GM18502 (cell line): ENCODE measurements around the gene PBOV1.
"Not testable (repeated sequence)": the region's sequence is repeated elsewhere in the genome, so short reads cannot be mapped to it uniquely, and the experiment has no call there.

ENCODE experiments used
- ATAC-seq: cut with Tn5 transposase; IDR thresholded peaks from one replicate; pipeline ENCODE4 v1.9.1; 2021; ENCODE audit warnings: mild to moderate bottlenecking; ENCODE audit not compliant: unreplicated experiment, poor library complexity

The PBOV1 gene

DNA sequence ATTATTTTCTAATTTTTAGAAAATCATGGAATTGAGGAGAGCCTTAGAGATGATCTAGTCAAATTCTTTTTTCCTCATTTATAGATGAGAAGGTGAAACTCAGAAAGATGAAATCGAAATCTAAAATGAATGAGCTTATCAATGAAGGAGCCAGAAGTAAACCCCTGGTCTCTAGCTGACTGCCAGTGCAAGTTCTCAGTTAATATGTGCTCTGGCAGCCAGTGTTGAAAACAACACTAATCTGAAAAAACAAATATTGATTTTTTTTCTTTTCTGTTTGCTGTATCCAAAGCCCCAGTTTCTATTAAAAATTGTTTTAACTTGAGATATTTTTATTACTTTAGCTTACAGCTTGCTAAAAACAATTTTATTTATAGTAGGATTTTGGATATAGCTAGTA is 21.5 kb upstream of the PBOV1 start:
- ATAC-seq: no peak

DNA sequence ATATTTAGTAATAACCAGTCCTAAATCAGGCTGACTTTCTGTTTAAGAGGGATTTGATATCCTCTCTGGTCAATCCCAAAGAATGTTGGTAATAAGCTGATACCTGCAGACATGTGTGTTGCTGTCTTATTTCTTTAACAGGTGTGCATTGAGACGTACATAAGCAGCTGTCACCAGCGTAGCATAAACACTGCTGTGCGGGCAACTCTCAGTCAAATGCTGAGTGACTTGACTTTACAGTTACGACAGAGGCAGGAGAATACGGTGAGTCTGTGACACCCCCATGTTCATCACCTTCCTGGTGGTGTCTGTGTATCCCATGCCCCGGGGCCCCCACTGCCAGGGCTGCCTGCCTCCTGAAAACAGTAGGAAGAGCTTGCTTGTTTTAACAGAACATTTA is 20.1 kb upstream of the PBOV1 start:
- ATAC-seq: no peak

DNA sequence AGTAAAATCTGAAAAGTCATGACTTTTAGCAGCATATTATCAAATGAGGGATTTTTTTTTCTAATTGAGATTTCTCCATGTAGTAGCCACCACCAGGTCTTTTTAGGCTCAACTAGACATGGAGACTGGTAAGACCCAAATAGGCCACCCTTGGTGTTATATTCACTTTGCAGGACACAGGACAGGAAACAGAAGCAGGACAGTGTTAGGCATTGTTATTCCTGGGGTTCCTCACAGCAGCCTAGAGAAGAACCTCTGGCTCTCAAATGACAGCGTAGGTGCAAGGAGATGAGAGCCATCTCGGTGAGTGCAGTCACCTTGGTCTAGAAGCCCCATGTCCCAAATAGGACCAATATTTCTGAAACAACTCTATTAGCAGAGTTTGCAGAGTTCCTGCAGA is 19.2 kb upstream of the PBOV1 start:
- ATAC-seq: no peak

DNA sequence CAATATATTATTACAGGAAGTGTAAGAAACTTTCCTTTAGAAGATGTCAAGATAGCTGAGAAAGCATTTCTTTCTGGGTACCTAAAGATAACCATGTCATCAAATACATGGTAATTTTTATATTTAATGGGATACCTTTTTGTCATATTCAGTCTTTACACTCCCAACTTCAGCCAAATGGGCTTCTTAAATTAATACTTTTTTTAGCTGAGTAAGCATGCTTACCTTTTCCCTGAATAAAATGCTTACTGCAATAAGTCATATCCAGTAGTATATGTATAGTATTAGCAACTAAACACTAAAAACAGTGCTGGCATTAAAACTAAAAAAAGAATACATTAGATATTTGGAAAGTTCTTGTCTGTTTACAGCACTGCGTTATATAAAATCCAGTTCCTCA is 17.4 kb upstream of the PBOV1 start:
- ATAC-seq: no peak

DNA sequence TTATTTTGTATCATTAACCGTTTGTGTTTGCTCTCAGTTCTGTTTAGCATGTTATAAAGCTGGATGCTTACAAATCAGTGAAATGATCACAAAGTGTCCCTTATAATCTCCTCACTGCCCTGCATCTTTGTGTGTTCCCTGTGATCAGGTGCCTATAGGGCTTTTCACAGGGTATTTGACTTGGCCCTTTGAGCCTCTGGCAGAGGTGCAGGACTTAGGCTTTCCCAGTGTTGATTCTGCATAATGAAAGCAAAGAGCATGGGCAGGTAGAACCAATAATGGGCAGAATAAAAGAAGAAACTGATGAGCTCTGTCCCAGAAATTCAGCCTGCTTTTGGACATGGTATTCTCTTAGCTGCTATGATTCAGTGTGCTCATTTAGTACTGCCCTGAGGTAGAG is 16.9 kb upstream of the PBOV1 start:
- ATAC-seq: no peak

DNA sequence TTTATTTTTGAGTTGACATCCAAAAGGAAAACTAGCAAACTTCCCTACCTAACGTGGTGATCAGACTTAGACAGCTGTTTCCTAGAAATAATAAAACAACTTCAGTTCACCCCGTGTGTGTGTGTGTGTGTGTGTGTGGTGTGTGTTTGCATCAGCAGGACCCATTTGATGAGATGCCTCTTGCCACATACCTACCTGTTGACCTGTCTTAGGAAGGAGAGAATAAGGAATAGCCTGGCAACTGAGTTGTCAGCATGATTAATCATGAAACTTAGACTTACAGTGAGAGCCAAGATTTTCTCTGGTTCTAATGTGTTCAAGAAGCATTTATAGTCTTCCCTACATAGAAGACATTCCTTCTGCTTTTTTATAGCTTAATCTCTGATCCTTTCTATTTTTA is 16.1 kb upstream of the PBOV1 start:
- no peak for ATAC-seq

DNA sequence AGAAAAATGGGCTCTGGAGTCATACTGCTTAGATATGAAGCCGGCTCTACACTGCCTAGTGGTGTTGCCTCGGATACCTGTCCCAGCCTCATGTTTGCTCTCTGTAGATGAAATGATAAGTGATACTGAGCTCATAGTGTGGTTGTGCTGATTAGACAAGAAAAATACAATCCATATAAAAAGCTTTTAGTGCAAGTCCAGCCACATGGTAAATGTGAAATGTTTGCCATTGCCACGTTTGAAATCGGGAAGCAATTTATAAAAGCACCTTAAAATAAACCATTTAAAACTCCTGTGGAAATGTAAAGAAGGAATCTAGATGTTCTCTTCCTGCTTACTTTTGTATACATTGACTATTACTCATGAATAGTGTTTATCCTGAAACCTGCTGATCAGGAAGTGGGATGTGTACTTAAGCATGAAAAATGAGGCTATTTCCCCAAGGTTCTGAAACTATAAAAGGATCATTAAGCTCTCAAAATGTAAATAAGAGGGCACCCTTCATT is 13.1 kb upstream of the PBOV1 start:
- ATAC-seq: no peak

DNA sequence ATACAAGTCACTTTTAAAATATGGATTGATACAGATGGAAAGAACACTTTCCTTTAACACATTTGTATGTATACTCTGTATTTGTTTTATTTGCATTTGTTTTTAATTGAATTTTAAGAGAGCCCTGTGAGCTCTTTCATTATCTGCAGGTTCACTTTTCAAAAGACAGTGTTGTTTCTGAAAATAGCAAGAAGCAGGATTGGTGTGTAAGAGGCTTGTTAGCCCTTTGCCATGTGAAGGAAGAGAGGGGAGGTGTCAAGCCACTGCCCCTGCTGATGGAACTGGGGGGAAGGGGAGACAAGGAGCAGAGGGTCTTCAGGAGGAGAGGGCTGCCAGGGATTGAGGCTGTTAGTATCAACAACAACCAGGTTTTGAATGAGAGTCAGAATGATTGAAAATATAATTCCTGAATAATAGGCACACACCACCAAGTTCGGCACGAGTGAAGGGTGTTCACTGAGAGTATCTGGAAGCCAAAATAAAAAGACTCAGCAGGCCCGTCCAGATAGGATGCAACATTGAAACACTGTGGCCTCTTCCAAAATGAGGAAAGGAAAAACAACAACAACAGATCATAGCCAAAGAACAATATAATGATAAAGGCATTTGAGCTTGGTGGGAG is 12.6 kb upstream of the PBOV1 start:
- no peak for ATAC-seq

DNA sequence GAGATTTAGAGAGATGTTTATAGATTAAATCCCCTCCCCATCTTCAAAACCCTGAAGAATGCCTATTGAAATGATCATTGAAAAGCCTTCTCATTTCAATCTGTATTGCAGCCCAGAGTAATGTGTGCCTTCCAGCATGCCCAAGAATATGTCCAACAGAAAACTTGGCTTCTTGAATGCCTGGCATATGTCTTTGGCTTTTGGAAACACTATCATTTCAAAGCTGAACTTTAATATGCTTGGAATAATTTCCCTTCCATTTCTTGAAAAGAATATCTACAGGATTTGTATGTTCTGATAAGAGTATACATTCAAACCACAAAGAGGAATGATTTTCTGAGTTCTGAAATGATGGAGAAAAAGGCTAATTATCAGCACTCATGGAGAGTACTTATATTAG is 11.9 kb upstream of the PBOV1 start:
- ATAC-seq: no peak

DNA sequence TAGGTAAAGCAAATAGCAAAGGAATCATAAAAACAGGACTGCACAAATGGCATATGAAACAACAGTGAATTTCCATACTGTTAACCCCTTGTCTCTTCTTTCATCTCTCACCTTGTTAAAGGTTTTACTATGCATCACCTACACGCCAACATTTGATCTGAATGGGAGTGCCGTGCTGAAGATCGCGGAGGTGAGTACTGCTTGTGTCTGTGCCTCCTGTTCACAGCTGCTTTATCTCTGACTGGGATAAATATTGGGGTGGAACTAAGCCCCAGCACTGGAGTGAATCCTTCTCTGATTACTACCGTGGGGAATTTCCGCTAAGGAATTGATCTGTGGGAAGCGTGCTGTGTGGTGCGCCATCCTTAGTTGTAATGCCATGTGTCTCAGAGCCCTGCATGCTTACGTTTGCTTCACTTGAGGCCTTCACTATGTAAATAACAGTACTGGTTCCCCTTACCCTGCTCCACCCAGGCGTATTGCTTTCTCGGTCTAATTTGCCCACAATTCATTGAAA is 11.4 kb upstream of the PBOV1 start:
- no peak for ATAC-seq

DNA sequence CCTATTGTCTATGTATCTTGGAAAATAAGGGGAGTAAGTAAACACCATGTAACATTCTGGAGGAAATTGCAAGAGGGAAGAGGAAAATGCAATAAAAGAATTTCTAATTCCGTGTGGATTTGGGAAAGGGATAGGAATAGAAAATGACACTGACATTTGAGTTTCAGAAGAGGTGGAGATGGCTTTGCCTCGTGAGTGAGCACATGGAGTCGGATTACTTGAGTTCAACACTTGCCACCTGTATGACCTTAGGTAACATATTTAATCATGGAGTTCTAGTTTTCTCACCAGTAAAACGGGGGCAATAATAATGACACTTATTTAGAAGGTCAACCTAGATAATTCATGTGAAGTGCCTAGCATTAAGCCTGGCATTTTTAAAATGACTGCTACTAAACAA is 10.8 kb upstream of the PBOV1 start:
- no peak for ATAC-seq

DNA sequence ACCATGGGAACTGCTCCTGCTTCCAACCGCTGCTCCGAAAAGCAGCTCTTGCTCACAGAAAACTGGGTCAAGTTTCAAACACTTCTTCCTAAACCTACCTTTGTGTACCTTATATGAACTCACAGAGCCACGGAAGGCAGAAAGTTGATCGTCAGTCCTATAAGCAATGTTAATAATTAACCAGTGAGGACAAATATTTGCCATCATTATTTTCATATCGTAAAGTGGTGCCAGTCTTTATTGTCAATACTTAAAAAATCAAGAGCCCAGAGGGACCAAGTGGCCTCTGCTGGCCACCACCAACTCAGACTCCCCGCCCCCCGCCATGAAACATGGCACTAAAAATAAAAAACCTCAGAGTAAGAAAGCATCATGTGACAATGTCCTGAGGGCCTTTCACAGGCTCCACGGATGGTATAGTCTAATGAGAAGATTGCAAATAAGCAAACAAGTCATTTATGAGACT is 9.1 kb upstream of the PBOV1 start:
- ATAC-seq: no peak

DNA sequence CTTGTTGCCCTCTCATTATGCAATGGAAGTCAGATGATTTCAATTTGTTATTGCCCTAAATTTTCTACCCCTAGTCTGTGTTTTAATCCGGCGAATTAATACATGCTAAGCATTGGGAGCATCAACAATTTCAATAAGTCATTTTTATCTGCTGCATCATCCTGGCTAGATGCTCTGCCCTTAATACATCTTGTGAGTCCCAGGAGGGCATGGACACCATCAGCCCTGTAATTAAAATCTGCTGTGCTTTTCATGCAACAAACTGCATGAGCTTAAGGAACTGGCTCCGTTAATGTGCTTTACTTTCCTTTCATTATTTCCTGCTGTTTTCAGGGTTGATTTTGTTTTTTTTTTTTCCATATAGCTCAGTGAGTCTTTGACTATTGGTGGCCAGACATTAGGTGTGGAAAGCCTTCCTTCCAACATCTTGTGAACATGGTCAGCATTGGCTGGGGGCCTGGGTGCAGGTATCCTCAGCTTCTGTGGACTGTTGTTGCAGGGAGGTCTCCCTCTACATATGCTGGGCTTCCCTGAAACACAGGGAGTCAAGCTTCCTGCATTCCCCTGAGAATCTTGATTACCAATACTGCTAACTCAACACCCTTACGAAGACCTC is 8.5 kb upstream of the PBOV1 start:
- no peak for ATAC-seq

DNA sequence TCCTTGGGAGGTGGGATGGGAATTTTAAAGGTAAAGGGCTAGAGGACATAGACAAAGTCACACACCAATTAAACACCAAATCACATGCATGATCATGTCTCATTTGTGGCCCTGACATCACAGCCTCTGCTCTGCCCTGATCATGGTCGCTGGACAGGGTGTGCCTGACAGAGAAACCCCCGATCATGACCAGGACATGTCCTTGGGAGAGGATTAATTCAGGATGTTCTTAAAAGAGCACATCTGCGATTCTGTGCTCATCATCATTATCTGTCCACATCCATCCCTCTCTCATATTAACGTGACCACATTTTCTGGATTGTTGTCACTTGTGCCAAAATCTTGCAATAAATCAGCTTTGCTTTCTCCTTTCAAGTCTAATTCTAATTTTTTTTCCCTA is 7.7 kb upstream of the PBOV1 start:
- ATAC-seq: no peak

DNA sequence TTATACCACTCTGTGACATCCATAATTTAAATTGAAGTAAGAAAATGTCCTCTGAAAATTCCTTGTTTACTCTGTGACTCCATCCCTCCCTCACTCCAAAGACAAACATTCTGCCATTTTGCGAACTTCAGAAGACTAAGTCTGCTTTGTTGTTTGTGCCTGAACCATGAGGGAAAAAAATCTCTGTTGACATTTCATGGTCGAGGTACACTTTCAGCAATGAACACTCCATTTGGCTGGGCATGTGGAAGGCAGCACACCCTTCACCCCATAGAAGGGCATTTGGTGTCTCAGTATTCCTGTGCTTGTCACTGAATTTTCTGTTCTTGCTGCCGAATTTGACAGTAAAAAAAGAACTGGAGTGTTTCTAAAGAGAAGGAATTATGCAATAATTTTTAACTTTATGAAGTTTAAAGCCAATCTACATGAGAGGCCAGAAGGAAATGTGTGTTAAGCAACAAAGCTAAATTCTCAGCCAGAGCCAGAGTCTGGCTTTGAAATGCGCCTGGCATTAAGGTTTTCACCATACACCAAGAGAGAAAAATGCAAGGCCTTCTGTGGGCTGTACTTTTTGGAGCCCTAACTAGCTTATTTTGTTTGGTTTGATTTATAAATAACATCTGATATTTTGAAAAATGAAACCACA is 4.7 kb upstream of the PBOV1 start:
- ATAC-seq: no peak

DNA sequence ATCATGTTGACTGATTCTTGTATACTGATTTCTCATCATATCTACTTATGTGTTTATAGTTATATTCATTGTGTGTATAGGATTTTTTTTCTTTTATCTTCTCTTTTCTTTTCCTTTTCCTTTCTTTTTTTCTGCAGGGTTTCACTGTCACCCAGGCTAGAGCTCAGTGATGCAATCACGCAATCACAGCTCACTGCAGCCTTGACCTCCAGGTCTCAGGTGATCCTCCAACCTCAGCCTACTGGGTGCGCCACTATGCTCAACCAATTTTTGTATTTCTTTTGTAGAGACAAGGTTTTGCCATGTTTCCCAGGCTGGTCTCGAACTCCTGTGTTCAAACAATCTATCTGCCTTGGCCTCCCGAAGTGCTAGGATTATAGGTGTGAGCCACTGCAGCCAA is 1.6 kb upstream of the PBOV1 start:
- no peak for ATAC-seq

DNA sequence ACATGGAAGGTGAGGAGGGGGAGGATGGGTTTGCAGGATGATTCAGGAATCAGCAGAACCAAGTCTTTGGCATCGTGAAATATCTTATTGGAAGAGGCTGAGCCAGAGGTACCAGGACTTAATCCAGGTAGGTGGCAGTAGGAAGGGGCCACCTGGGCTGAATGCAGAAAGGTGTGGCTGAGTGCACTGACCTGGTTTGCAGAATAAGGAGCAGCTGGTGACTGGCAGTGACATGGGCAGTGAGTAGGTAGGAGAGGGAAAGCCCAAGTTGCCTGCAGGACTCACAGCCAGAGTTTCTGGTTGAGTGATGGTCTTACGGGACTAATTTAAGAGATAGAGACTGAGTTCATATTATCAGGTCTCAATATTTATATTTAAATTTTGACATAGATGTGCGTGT is 1.1 kb upstream of the PBOV1 start:
- no peak for ATAC-seq

DNA sequence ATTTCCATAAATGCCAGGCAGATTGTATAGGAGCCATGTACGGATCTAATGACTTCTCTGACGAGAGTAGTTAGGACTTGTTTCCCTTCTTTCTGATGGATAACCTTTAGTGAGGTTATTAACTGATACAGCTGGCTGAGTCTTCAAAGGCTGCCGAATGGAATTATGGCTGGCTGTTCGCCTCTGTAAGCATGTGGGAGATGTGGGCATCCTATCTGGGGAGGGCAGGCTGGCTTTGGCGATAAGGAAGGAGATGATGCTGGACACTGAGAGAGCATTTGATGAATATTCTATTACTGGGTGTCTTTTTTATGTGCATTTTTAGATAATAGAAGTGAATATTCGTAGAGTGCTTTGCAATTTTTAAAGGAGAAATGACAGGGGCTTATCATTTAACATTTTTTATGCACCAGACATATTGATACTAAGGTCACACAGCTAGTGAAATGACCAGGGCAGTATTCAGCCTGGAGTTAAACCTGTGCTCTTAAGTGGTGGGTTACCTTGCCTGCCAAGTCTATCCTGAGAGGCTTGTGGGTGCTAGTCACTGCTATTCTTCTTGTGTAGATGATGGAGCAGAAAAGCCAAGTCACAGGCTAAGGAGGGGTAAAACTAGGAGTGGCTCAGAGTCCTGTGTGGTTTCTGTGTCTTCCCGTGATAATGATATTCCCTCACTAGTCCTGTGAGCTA is 3.1 kb downstream of the PBOV1 start:
- ATAC-seq: no peak

DNA sequence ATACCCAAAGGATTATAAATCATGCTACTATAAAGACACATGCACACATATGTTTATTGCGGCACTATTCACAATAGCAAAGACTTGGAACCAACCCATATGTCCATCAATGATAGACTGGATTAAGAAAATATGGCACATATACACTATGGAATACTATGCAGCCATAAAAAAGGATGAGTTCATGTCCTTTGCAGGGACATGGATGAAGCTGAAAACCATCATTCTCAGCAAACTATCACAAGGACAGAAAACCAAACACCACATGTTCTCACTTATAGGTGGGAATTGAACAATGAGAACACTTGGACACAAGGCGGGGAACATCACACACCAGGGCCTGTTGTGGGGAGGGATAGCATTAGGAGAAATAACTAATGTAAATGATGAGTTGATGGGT is 5.8 kb downstream of the PBOV1 start:
- ATAC-seq: not testable (repeated sequence)

DNA sequence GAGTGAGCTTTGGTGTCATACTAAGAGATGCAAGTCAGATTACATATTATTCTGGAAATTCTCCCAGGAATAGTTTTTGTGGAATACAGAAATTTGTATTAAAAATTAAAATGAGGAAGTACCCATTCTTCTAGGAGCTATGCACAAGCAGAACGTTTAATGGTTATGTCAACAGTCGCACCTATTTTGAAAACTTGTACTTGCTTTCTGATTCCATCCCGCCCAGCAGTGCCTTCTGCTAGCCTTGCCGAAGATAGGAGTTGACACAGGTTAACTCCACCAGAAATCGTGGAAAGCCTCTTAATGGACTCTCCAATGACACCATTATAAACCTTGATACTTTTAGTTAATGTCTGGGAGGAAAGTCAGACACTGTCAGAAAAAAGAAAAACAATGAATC is 6.7 kb downstream of the PBOV1 start:
- ATAC-seq: no peak

DNA sequence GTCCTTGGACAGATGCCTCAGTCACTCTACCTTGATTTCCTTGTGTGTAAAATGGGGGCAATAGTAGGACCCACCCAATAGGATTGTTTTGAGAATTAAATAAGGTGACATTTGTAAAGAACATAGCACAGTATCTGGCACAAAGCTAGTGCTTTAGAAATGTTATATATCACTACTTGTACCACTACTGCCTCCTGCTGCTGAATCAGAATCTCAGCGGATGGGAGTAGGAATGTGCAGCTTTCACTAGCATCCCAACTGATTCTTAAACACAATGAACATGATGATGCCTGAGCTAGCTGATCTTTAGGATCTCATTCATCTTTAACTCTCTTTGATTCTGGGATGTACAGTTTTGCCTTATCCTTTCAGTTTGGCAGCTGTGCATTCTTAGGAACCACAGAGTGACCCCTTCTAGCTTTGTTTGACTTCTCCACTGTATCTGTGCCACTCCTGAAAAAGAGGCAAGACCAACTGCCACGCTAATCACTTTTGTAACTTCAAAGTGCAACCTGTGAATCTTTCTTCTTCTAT is 7.2 kb downstream of the PBOV1 start:
- ATAC-seq: no peak
